ENCODE measurements around the gene DIP2A.

Gene DIP2A

DNA sequence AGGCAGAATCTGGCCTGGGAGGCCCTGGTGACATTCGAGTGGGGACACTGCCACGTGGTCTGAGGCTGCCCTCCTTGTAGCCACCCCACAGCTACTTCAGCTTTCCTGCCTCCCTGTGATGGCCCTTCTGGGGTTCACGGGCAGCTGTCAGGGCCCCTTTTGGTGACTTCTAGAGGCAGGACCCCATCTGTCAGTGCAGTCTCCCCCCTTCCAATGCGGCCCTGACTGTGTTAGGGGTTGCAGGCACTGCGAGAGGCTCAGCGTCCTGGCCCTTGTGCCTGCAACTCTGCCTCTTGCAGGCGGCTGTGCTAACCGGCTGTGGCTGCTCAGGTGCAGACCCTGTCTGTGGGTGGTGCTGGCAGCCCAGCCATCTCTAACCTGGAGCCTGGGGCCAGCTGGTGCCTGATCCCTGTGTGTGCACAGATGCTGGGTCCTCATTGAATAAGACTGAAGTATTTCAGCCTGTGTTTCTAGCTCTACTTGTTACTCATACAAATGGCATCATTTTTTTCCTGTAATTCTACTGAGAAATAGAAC lies 84.0 kb downstream of the DIP2A start:
- Histone ChIP-seq H3K27me3 (ENCODE audit: control insufficient read depth, insufficient read depth, low read length, poor library complexity, severe bottlenecking) (no peaks in the 10 kb centered on the region), H3K4me3 (ENCODE audit: insufficient read depth, low read depth, low read length) (no peak overlapping the region), H3K27ac (ENCODE audit: insufficient read depth, low read depth, low read length, poor library complexity, severe bottlenecking) (no peak overlapping the region), H3K36me3 (ENCODE audit: control insufficient read depth, insufficient read depth, low read length) (peaks cover 33% of the 10 kb centered on the region), H3K4me1 (ENCODE audit: control insufficient read depth, insufficient read depth, low read length) (no peaks in the 10 kb centered on the region), H3K9me3 (ENCODE audit: control insufficient read depth, low read length) (no peaks in the 10 kb centered on the region)
- WGBS, 2 experiments, result 90 to 92% methylated on average over 8 of the region's 8 CpGs

DNA sequence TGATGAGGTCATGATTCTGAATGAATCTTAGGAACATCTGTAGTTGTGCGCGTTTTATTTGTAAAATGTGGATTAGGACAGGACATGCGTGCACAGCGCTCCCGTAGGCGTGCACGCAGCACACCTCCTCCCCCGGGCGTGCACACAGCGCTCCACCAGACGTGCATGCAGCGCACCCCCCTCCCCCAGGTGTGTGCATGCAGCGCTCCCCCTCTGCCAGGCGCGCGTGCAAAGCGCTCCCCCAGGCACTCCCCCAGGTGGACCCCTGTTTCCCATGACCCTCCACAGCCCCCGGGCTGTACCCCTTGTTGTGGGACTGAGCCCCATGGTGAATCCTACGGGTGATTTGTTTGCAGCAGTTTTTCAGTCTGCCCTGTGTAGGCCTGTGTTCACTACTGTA lies 84.6 kb downstream of the DIP2A start:
- H3K27ac ChIP-seq (ENCODE audit: insufficient read depth, low read depth, low read length, poor library complexity, severe bottlenecking), result no peak overlapping the region
- peaks cover 31% of the 10 kb centered on the region for H3K36me3 ChIP-seq (ENCODE audit: control insufficient read depth, insufficient read depth, low read length)
- no peaks in the 10 kb centered on the region for H3K27me3 ChIP-seq (ENCODE audit: control insufficient read depth, insufficient read depth, low read length, poor library complexity, severe bottlenecking)
- 93 to 97% methylated on average over 17 to 19 of the region's 19 CpGs for whole genome bisulfite sequencing, 2 experiments
- no peaks in the 10 kb centered on the region for H3K9me3 ChIP-seq (ENCODE audit: control insufficient read depth, low read length)
- no peaks in the 10 kb centered on the region for H3K4me1 ChIP-seq (ENCODE audit: control insufficient read depth, insufficient read depth, low read length)
- no peak overlapping the region for H3K4me3 ChIP-seq (ENCODE audit: insufficient read depth, low read depth, low read length)

- peaks cover 28% of the 10 kb centered on the region for H3K36me3 ChIP-seq (ENCODE audit: control insufficient read depth, insufficient read depth, low read length)
- no peak overlapping the region for H3K27ac ChIP-seq (ENCODE audit: insufficient read depth, low read depth, low read length, poor library complexity, severe bottlenecking)
- H3K27me3 ChIP-seq (ENCODE audit: control insufficient read depth, insufficient read depth, low read length, poor library complexity, severe bottlenecking), result no peaks in the 10 kb centered on the region
- H3K4me3 ChIP-seq (ENCODE audit: insufficient read depth, low read depth, low read length), result no peak overlapping the region
- H3K4me1 ChIP-seq (ENCODE audit: control insufficient read depth, insufficient read depth, low read length), result no peaks in the 10 kb centered on the region
- WGBS, 2 experiments, result 94 to 96% methylated on average over 8 of the region's 8 CpGs
- no peaks in the 10 kb centered on the region for H3K9me3 ChIP-seq (ENCODE audit: control insufficient read depth, low read length)
Measured at GRCh38 chr21:46544003-46544402, 85.3 kb downstream of the DIP2A start.

- Histone ChIP-seq H3K9me3 (ENCODE audit: control insufficient read depth, low read length) (no peaks in the 10 kb centered on the region), H3K4me3 (ENCODE audit: insufficient read depth, low read depth, low read length) (no peak overlapping the region), H3K27me3 (ENCODE audit: control insufficient read depth, insufficient read depth, low read length, poor library complexity, severe bottlenecking) (no peaks in the 10 kb centered on the region), H3K27ac (ENCODE audit: insufficient read depth, low read depth, low read length, poor library complexity, severe bottlenecking) (no peak overlapping the region), H3K4me1 (ENCODE audit: control insufficient read depth, insufficient read depth, low read length) (no peaks in the 10 kb centered on the region), H3K36me3 (ENCODE audit: control insufficient read depth, insufficient read depth, low read length) (peaks cover 26% of the 10 kb centered on the region)
- 98 to 99% methylated on average over 4 of the region's 5 CpGs for WGBS, 2 experiments
Measured at GRCh38 chr21:46544824-46545223, 86.1 kb downstream of the DIP2A start.

GRCh38 chr21:46545363-46545762 lies 86.7 kb downstream of the DIP2A start:
- H3K36me3 ChIP-seq (ENCODE audit: control insufficient read depth, insufficient read depth, low read length), result peaks cover 30% of the 10 kb centered on the region
- H3K4me1 ChIP-seq (ENCODE audit: control insufficient read depth, insufficient read depth, low read length), result no peaks in the 10 kb centered on the region
- H3K4me3 ChIP-seq (ENCODE audit: insufficient read depth, low read depth, low read length), result no peak overlapping the region
- 95 to 96% methylated on average over 5 of the region's 5 CpGs for WGBS, 2 experiments
- H3K9me3 ChIP-seq (ENCODE audit: control insufficient read depth, low read length), result no peaks in the 10 kb centered on the region
- H3K27me3 ChIP-seq (ENCODE audit: control insufficient read depth, insufficient read depth, low read length, poor library complexity, severe bottlenecking), result no peaks in the 10 kb centered on the region
- no peak overlapping the region for H3K27ac ChIP-seq (ENCODE audit: insufficient read depth, low read depth, low read length, poor library complexity, severe bottlenecking)

DNA sequence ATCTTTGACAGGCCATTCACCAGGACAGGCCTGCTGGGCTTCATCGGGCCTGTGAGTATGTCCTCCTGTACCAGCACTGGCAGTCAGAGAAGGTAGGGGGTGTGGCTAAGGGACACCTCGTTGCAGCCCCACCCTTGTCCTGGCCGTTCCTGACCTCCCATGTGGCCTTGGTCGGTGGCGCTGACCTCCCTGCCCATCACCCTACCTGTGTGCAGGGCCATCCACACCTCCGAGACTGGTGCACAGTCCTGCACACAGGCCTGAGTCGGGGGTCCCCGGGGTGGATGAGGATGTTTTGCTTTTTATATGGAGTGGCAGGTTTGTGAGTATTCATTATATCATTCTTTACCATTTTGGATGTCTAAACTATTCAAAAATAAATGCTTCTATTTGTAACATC lies 87.2 kb downstream of the DIP2A start:
- Histone ChIP-seq H3K36me3 (ENCODE audit: control insufficient read depth, insufficient read depth, low read length) (peaks cover 36% of the 10 kb centered on the region), H3K27ac (ENCODE audit: insufficient read depth, low read depth, low read length, poor library complexity, severe bottlenecking) (no peak overlapping the region), H3K9me3 (ENCODE audit: control insufficient read depth, low read length) (no peaks in the 10 kb centered on the region), H3K4me1 (ENCODE audit: control insufficient read depth, insufficient read depth, low read length) (no peaks in the 10 kb centered on the region), H3K4me3 (ENCODE audit: insufficient read depth, low read depth, low read length) (no peak overlapping the region), H3K27me3 (ENCODE audit: control insufficient read depth, insufficient read depth, low read length, poor library complexity, severe bottlenecking) (no peaks in the 10 kb centered on the region)
- 90 to 98% methylated on average over 6 to 7 of the region's 8 CpGs for WGBS, 2 experiments

- Histone ChIP-seq H3K4me1 (ENCODE audit: control insufficient read depth, insufficient read depth, low read length) (no peaks in the 10 kb centered on the region), H3K9me3 (ENCODE audit: control insufficient read depth, low read length) (no peaks in the 10 kb centered on the region), H3K36me3 (ENCODE audit: control insufficient read depth, insufficient read depth, low read length) (peaks cover 31% of the 10 kb centered on the region), H3K27me3 (ENCODE audit: control insufficient read depth, insufficient read depth, low read length, poor library complexity, severe bottlenecking) (no peaks in the 10 kb centered on the region), H3K4me3 (ENCODE audit: insufficient read depth, low read depth, low read length) (no peak overlapping the region), H3K27ac (ENCODE audit: insufficient read depth, low read depth, low read length, poor library complexity, severe bottlenecking) (no peak overlapping the region)
- 95 to 96% methylated on average over 15 of the region's 15 CpGs for WGBS, 2 experiments
Measured at GRCh38 chr21:46546799-46547198, 88.1 kb downstream of the DIP2A start.

DNA sequence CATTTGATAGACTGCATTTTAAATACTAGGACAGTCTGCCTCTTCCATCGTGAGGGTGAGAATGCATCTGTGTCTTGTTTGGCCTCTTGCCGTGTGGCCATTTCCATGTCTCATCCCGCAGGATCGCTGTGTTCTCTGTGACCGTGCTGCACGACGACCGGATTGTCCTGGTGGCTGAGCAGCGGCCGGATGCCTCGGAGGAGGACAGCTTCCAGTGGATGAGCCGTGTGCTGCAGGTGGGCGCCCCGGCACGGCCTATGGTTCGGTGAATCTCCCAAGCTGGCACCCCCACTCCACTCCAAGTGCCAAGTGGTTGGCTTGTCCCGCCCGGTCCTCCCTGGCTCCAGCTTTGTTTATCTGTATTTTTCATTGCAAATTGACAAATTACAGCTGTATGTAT lies 91.0 kb downstream of the DIP2A start:
- peaks cover 26% of the 10 kb centered on the region for H3K36me3 ChIP-seq (ENCODE audit: control insufficient read depth, insufficient read depth, low read length)
- WGBS, 2 experiments, result 96 to 97% methylated on average over 18 of the region's 18 CpGs
- H3K27me3 ChIP-seq (ENCODE audit: control insufficient read depth, insufficient read depth, low read length, poor library complexity, severe bottlenecking), result no peaks in the 10 kb centered on the region
- H3K9me3 ChIP-seq (ENCODE audit: control insufficient read depth, low read length), result no peaks in the 10 kb centered on the region
- no peak overlapping the region for H3K4me3 ChIP-seq (ENCODE audit: insufficient read depth, low read depth, low read length)
- H3K4me1 ChIP-seq (ENCODE audit: control insufficient read depth, insufficient read depth, low read length), result no peaks in the 10 kb centered on the region
- H3K27ac ChIP-seq (ENCODE audit: insufficient read depth, low read depth, low read length, poor library complexity, severe bottlenecking), result no peak overlapping the region

- no peaks in the 10 kb centered on the region for H3K4me1 ChIP-seq (ENCODE audit: control insufficient read depth, insufficient read depth, low read length)
- no peak overlapping the region for H3K27ac ChIP-seq (ENCODE audit: insufficient read depth, low read depth, low read length, poor library complexity, severe bottlenecking)
- no peaks in the 10 kb centered on the region for H3K27me3 ChIP-seq (ENCODE audit: control insufficient read depth, insufficient read depth, low read length, poor library complexity, severe bottlenecking)
- WGBS, 2 experiments, result 95% methylated on average over 12 of the region's 12 CpGs
- peaks cover 26% of the 10 kb centered on the region for H3K36me3 ChIP-seq (ENCODE audit: control insufficient read depth, insufficient read depth, low read length)
- no peak overlapping the region for H3K4me3 ChIP-seq (ENCODE audit: insufficient read depth, low read depth, low read length)
- no peaks in the 10 kb centered on the region for H3K9me3 ChIP-seq (ENCODE audit: control insufficient read depth, low read length)
Measured at GRCh38 chr21:46550116-46550941, 91.6 kb downstream of the DIP2A start.

DNA sequence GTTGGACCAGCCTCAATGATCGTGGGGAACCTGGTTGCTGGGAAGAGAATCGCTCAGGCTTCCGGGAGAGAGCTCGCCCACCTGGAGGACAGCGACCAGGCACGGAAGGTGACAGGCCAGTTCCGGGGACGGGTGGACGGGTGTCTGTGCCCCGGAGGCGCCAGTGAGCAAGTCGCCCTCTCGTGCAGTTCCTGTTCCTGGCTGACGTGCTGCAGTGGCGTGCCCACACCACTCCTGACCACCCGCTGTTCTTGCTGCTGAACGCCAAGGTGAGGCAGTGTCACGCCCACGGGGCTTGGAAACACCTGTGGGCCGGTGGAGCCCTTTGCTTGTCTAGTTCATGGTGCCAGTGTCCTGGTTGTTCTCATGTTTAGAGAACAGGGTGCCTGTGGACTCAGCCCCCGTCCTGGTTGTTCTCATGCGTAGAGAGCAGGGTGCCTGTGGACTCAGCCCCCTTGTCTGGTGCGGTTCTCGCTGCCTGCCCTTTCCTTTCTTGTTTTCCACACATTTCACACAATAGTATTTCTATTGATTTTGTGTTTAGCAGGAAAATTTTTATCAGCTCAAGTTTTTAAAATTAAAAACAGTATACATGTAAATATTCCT lies 93.0 kb downstream of the DIP2A start:
- no peak overlapping the region for H3K27ac ChIP-seq (ENCODE audit: insufficient read depth, low read depth, low read length, poor library complexity, severe bottlenecking)
- no peaks in the 10 kb centered on the region for H3K4me1 ChIP-seq (ENCODE audit: control insufficient read depth, insufficient read depth, low read length)
- no peaks in the 10 kb centered on the region for H3K27me3 ChIP-seq (ENCODE audit: control insufficient read depth, insufficient read depth, low read length, poor library complexity, severe bottlenecking)
- H3K4me3 ChIP-seq (ENCODE audit: insufficient read depth, low read depth, low read length), result no peak overlapping the region
- peaks cover 21% of the 10 kb centered on the region for H3K36me3 ChIP-seq (ENCODE audit: control insufficient read depth, insufficient read depth, low read length)
- H3K9me3 ChIP-seq (ENCODE audit: control insufficient read depth, low read length), result no peaks in the 10 kb centered on the region
- 93 to 94% methylated on average over 24 of the region's 24 CpGs for WGBS, 2 experiments
